ENCODE data around the gene PTPRS.

PTPRS gene

GRCh38 chr19:5361407-5361806 is 20.8 kb upstream of the PTPRS start:
- H3K4me3 ChIP-seq (ENCODE audit: low read length) = no peak overlapping the region
- TF ChIP-seq ZNF274 (IDR thresholded peaks at IDR 0.05; ENCODE audit: low read depth, low read length) = no peak

GRCh38 chr19:5360003-5360780 is 19.6 kb upstream of the PTPRS start:
- no peak overlapping the region for H3K4me3 ChIP-seq (ENCODE audit: low read length)
- no peak for TF ChIP-seq ZNF274 (IDR thresholded peaks at IDR 0.05; ENCODE audit: low read depth, low read length)

DNA sequence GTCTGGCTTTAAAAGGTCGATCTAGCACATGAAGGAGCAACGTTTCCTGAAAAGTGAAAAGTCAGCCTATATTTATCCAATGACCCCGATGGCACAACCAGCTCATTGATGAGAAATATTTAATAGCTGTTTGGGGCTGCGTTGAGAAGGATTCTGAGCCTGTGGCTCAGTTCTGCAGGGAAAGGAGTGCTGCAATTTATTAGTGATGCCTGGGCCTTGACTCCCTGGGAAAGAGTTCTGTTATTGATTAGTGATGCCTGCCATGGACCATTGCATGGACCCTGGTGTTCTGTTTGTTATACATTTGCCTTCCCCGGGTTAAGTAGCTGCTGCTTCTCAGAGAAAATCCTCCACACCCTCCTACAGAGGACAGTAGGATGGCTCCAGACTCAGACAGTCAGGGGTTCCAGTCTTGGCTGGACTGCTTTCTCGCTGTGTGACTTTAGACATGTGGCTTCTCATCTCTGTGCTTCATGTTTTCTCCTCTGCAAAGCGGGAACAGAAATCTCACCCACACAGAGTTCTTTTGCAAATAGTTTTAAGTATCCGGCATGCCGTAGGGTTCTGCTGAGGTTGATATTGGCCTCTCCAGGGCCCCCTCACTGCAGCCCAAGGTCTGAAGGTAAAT is 17.7 kb upstream of the PTPRS start:
- TF ChIP-seq ZNF274 (IDR thresholded peaks at IDR 0.05; ENCODE audit: low read depth, low read length) = no peak
- H3K4me3 ChIP-seq (ENCODE audit: low read length) = no peak overlapping the region

- no peak for TF ChIP-seq ZNF274 (IDR thresholded peaks at IDR 0.05; ENCODE audit: low read depth, low read length)
- H3K4me3 ChIP-seq (ENCODE audit: low read length) = no peak overlapping the region
Measured at GRCh38 chr19:5357584-5357983, 17.0 kb upstream of the PTPRS start.

- no peak for TF ChIP-seq ZNF274 (IDR thresholded peaks at IDR 0.05; ENCODE audit: low read depth, low read length)
Measured at GRCh38 chr19:5356918-5357317, 16.3 kb upstream of the PTPRS start.

GRCh38 chr19:5356428-5356827 is 15.8 kb upstream of the PTPRS start:
- no peak overlapping the region for H3K4me3 ChIP-seq (ENCODE audit: low read length)
- TF ChIP-seq ZNF274 (IDR thresholded peaks at IDR 0.05; ENCODE audit: low read depth, low read length) = no peak

More at GRCh38 chr19:5356918-5357317, 16.3 kb upstream of the PTPRS start:
- no peak overlapping the region for H3K4me3 ChIP-seq (ENCODE audit: low read length)

DNA sequence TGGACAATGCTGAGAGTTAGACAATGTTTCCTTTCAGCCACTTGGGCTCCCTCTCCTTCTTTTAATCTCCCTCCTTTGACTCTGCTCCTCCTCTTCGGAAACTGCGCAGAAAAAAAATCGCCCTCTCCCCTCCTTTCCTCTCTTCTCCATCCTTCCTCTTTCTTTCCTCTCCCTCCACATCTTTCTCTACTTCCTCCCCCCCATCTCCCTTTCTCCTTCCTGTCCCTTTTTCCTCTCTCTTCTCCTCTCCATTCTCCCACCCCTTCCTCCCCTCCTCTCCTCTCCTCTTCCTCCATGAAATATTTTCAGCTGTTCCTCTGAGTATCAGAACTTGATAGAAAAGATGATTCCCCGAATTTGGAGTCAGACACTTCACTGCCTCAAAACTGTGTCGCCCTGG is 15.1 kb upstream of the PTPRS start:
- no peak for TF ChIP-seq ZNF274 (IDR thresholded peaks at IDR 0.05; ENCODE audit: low read depth, low read length)
- no peak overlapping the region for H3K4me3 ChIP-seq (ENCODE audit: low read length)

GRCh38 chr19:5355076-5355475 is 14.5 kb upstream of the PTPRS start:
- no peak for TF ChIP-seq ZNF274 (IDR thresholded peaks at IDR 0.05; ENCODE audit: low read depth, low read length)
- H3K4me3 ChIP-seq (ENCODE audit: low read length) = no peak overlapping the region

DNA sequence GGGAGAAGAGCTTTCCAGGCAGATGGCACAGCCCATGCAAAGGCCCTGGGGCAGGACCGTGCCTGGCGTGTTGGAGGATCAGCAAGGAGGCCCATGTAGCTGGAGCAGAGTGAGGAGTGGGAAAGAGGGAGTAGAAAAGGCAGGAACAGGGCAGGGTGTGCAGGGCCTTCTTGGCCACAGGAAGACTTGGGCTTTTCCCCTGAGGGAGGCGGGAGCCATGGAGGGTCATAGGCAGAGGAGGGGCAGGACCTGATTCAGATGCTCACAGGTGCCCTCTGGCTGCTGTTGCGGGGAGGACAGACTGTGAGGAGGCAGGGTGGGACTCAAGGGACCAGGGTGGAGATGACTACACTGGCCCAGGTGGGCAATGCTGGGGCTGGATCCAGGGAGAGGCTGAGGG is 13.8 kb upstream of the PTPRS start:
- TF ChIP-seq ZNF274 (IDR thresholded peaks at IDR 0.05; ENCODE audit: low read depth, low read length) = no peak
- no peak overlapping the region for H3K4me3 ChIP-seq (ENCODE audit: low read length)

GRCh38 chr19:5352229-5352763 is 11.7 kb upstream of the PTPRS start:
- H3K4me3 ChIP-seq (ENCODE audit: low read length) = no peak overlapping the region
- TF ChIP-seq ZNF274 (IDR thresholded peaks at IDR 0.05; ENCODE audit: low read depth, low read length) = no peak

DNA sequence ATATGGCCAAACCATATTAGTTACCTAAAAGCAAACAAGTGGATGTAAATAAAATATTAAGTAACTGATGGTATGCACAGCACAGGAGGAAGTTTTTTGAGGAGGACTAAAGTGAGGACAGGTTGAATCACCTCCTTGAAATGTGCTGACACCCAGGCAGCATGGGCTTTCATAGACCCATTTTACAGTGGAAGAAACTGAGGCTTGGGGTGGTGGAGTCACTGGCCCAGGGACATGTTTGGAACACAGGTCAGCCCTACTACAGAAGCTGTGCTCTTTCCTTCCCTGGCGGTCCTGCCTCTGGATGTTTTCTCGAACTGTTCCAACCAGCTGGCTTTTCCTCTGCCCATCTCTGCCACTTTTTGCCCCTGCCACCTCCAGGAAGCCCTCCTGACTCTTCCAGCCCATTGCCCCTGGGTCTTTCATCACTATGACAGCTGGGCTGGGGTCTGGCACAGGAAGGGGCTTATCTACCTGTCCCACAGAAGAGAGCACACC is 11.2 kb upstream of the PTPRS start:
- H3K4me3 ChIP-seq (ENCODE audit: low read length) = no peak overlapping the region

GRCh38 chr19:5349041-5349440 is 8.4 kb upstream of the PTPRS start:
- no peak for TF ChIP-seq ZNF274 (IDR thresholded peaks at IDR 0.05; ENCODE audit: low read depth, low read length)
- no peak overlapping the region for H3K4me3 ChIP-seq (ENCODE audit: low read length)

More for the DNA sequence above, 11.2 kb upstream of the PTPRS start:
- TF ChIP-seq ZNF274 (IDR thresholded peaks at IDR 0.05; ENCODE audit: low read depth, low read length) = no peak

DNA sequence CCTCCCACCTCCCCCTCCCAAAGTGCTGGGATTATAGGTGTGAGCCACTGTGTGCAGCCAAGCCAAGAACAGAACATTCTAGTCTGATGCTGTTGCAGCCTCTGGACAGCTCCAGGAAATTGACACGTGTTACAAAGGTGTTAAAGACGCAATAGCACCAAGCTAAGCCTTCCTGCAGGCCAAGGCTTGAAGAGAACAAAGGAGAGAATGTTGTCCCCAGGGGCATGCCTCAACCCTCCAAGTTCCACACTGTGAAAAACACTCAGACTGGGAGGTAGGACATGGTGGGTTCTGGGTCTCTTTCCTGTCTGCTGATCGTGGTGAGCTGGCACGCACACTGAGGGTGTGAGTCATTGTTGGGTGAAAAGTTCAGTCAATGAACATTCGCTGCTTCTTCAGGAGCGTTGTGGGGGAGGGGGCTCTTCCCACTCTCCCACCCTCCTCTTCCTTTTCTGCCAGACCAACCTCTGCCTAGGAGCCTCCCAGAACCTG is 5.3 kb upstream of the PTPRS start:
- no peak overlapping the region for H3K4me3 ChIP-seq (ENCODE audit: low read length)
- no peak for TF ChIP-seq ZNF274 (IDR thresholded peaks at IDR 0.05; ENCODE audit: low read depth, low read length)

GRCh38 chr19:5343848-5344247 is 3.2 kb upstream of the PTPRS start:
- no peak overlapping the region for H3K4me3 ChIP-seq (ENCODE audit: low read length)
- TF ChIP-seq ZNF274 (IDR thresholded peaks at IDR 0.05; ENCODE audit: low read depth, low read length) = no peak

Measured in GM08714 (cell line).